ENCODE data around the gene ARID4B.
"Not testable (repeated sequence)": the region's sequence is repeated elsewhere in the genome, so short reads cannot be mapped to it uniquely, and the experiment has no call there.

ARID4B gene

DNA sequence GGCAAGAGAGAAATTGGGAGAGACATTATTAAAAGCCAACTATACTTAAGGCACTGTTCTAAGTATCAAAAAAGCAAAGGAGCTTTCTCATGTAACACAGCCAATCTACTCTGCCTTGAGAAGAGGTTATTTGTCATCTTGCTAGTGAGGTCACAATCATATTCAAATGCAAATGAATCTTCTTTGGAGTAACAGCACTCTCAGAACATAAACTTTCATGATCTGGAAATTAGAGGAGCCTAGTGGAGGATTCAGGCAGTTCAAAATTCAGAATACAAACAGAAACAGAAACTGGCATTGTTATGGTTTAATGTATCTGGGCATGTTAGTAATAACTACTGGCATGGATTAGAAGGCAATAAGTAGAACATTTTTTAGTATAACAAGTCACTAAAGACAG, 57.4 kb downstream of the ARID4B start:
- DNase-seq (ENCODE audit: low read depth): no peak

DNA sequence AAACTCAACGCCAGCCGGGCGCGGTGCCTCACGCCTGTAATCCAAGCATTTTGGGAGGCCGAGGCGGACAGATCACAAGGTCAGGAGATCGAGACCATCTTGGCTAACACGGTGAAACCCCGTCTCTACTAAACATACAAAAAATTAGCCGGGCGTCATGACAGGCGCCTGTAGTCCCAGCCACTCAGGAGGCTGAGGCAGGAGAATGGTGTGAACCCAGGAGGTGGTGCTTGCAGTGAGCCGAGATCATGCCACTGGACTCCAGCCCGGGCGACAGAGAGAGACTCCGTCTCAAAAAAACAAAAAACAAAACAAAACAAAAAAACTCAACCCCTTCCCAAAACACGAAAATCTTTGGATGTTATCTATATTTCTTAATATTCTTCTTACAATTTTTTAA, 58.0 kb downstream of the ARID4B start:
- DNase-seq (ENCODE audit: low read depth): not testable (repeated sequence)

DNA sequence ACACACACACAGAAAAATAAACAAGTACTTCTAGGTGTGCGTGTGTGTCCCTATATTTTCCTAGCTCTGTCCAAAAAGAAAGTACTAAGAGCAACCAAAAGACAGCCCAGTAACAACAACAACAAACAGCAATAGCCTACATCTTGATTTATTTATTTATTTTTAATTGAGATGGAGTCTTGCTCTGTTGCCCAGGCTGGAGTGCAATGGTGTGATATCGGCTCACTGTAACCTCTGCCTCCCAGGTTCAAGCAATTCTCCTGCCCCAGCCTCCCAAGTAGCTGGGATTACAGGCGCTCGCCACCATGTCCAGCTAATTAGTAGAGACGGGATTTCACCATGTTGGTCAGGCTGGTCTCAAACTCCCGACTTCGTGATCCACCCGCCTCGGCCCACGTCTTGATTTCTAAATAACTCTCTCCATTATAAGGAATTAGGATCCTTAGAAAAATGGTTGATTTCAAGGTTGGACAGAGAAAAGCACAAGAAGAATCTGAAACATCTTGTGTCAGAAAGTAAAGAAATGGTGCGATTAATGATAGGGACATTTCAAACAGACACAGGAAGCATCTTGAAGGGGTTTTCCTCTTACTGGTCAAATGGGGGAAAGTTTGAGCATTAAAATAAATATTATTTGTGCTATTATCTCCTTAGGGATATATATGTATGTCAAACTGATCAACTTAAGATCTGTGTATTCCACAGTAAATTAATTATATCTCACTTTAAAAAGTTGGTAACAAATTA, 59.4 kb downstream of the ARID4B start:
- DNase-seq (ENCODE audit: low read depth): no peak

DNA sequence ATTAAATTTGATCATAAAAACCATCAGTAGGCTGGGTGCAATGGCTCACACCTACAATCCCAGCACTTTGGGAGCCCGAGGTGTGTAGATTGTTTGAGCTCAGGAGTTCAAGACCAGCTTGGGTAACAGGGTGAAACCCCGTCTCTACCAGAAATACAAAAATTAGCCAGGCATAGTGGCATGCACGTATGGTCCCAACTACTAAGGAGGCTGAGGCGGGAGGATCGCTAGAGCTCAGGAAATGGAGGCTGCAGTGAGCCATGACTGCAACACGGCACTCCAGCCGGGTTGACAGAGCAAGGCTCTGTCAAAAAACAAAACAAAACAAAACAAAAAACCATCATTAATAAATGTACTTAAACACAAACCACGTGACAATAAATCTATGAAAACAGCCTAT, 61.0 kb downstream of the ARID4B start:
- no peak for DNase-seq (ENCODE audit: low read depth)

DNA sequence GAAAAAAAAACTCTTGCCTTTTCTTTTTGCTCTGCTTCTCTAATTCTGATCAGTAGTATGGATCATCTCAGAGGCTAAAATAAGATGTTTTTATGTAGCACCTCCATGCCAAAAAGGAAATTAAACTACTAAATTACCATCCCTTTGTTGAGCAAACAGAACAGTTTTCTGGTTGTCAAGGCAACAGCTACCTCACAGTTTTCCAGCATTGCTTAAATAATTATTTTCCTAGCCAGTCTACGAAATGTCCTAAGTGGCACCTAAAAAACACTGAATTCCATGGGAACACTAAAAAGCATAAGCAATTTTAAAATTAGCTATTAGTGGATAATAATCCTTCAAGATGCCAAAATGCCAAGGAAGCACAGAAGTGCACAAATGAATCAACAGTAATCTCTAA, 61.7 kb downstream of the ARID4B start:
- no peak for DNase-seq (ENCODE audit: low read depth)

DNA sequence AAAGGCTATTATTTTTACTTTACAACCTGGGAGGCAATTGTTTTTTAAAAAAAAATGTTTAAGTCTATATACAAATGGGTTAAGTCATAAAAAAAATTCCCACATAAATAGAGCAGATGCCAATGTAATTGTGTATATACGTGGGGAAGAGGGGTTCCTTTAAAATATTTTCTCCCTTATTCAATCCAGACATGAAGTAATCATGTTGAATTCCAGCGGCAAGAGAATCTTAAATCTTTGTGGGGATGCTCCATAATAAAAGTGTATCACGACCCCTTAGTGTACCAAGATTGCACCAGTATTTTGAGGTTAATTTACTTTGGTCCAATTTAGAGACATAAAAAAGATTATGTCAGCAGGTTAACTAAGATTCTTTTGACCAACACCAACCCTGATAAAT, 62.1 kb downstream of the ARID4B start:
- no peak for DNase-seq (ENCODE audit: low read depth)

DNA sequence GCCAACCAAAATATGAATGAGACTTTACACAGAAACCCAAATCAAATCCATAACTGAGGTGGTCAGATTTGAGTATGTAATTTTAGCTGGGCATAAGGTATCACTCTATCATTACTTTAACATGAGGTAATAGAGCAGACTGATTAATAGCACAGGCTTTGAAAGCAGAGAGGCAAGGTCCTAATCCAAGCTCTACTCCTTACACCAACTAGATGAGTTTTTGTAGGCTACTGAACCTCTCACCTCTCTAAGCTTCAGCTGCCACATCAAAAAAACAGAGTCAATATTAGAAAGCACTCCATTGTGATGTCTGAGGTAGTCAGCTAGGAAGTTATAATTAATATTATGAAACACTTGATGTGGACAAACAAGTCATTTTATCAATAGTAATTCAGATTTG, 63.7 kb downstream of the ARID4B start:
- DNase-seq (ENCODE audit: low read depth): no peak

DNA sequence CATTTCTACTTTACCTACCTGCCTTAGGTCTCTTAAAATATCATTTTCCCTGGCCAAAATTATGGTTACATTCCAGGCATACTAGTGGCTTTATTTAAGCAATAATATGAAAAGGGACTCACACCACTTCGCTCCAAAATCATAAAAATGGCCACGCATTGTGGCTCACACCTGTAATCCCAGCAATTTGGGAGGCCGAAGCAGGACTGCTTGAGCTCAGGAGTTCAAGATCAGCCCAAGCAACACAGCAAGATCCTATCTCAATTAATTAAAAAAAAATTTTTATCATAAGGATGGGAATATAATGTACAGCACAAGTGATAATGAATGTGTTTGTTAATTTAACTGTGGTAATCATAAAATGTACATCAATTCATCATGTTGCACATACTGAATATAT, 65.4 kb downstream of the ARID4B start:
- DNase-seq (ENCODE audit: low read depth): no peak

DNA sequence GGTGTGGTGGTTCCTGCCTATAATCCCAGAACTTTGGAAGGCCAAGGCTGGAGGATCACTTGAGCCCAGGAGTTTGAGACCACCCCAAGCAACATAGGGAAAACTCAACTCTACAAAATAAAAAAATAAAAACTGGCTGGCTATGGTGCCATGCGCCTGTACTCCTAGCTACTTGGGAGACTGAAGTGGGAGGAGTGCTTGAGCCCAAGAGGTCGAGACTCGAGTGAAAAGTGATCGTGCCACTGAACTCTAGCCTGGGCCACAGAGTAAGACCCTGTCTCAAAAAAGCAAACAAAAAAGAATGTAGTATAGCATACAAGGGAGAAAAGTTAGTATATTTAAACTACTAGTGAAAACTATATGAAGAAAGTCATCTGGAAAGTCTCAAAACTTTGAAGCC, 66.7 kb downstream of the ARID4B start:
- DNase-seq (ENCODE audit: low read depth): no peak

DNA sequence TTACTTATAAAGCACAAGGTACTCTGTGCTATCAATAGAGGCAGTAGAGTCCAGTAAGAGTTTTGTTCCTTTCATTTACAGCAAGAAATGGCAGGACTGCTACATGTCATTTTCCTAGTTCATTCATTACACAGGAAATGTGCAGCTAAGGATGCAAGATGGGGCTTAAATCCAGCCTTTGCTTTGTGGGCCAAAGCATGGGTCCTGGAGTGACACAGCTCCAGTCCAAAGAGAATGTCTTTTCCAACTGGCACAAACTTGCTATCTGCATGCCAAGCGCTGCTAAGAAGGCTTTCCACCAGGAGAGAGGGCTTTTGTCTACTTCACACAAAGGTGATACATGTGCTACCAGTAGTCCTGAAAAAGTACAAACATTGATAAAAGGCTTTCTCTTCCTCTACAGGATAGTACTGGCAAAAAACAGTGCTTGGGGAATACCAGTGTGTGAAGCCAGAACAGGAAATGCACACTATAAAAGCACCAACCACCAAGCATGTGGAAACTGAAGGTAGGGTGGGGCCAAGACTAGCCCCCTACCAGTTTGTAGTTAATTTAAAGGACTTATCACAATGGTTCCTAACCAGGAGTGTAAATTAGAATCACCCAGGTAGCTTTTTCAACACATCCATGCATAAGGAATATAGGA, 68.7 kb downstream of the ARID4B start:
- DNase-seq (ENCODE audit: low read depth): no peak

DNA sequence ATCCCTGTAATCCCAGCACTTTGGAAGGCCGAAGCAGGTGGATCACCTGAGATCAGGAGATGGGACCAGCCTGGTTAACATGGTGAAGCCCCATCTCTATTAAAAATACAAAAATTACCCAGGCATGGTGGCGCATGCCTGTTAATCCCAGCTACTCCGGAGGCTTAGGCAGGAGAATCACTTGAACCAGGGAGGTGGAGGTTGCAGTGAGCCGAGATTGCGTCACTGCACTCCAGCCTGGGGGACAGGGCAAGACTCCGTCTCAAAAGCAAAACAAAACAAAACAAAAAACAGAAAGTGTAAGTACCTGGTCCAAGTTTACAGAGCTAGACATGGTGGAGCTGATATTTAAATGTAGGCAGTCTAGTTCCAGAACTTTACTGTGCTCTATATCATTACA, 69.9 kb downstream of the ARID4B start:
- DNase-seq (ENCODE audit: low read depth): not testable (repeated sequence)

DNA sequence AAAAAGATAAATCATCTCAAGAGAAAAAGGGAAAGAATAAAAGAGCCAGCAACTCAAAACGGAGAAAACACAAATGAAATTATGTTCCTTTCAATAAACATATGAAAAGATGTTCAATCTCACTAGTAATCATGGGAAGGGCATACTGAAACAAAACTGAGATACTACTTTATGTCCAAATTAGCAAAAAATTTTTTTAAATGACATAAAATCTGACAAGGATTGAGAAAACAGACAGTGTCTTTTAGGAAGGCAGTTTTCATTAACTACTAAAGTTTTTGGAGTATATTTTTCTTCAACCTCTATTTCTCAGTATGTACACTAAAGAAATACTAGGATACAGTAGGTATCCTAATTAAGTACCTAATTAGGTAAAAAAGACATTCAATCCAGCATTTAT, 73.3 kb downstream of the ARID4B start:
- no peak for DNase-seq (ENCODE audit: low read depth)

DNA sequence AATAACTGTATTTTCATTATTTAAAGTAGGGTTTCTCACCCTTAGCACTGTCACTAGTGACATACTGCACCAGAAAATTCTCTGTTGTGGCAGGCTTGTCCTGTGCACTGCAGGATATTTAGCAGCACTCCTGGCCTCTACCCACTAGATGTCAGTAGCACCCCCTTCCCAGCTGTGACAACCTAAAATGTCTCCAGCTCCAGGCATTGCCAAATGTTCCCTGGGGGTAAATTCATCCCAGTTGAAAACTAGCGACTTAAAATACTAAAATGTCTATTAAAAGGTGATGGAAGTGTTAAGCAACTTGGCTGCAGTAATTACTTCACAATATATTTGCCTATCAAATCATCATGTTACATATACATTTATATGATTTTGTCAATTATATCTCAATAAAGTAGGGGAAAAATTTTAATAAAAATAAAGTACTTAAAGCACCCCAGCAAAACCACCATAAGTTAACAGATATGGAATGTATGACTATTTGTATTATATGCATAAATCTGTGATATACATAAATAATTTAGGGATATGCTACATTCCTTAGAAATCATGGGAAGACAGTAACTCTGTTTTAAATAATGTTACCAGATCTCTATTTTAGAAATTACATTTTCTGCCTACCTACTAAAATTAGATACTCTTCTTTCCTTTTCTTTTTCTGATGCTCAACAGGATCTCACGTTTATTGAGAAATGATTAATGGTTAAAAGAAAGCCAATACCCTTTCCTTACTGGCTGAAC, 74.6 kb downstream of the ARID4B start:
- DNase-seq (ENCODE audit: low read depth): peak; percentile 33

DNA sequence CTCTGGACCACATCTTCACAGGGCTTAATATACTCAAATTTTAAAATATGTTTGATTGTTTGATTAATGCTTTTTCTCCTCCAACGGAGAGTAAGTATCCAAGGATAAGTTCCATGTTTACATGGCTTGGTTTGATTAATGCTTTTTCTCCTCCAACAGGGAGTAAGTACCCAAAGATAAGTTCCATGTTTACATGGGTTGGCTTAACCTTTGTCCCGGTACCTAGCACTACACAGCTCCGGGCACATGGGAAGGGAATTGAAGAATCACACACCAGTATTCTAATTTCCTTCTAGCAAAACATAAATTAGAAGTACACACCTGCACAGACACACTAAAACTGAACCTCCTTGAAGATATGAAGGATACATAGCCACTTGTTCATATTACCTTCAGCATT, 77.5 kb downstream of the ARID4B start:
- no peak for DNase-seq (ENCODE audit: low read depth)

DNA sequence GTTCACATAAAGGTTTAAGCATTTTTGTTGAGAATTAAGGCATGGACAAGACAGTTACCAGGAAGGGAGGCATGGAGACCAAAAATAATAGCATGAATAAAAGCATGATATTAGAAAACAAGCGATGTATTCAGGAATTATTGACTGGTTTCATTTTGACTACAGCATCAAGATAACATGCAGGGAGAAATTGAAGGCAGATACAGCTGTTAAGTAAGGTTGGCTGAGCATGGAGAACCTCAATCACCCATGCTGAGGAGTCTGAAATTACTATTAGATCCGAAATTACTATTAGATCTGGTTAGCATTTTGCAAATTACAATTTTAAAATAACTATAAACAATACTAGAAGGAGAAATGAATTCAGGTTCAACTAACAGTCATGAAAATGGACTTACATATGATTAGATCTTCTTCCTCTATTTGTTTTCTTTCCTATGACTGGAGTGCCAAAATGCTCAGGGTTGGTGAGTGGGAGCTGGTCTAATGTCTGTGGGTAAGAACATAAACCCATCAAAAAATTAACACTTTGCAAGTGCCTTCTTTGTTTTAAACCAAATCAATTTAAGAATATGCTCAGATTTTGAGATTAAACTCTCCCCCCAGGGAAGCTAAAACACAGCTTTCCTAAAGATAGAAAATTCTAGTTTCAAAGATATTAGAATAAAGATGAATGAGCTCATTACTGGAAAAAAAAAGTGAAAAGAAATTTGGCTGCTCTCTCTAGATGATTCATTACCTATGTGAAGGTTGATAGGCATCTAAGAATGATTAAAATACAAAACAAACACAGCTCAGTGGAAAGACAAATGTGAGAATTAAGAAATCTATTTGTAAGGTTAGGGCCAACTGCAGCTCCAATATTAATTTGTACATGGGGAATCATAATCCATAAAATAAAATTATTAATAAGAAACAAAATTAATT, 81.7 kb downstream of the ARID4B start:
- DNase-seq (ENCODE audit: low read depth): no peak

DNA sequence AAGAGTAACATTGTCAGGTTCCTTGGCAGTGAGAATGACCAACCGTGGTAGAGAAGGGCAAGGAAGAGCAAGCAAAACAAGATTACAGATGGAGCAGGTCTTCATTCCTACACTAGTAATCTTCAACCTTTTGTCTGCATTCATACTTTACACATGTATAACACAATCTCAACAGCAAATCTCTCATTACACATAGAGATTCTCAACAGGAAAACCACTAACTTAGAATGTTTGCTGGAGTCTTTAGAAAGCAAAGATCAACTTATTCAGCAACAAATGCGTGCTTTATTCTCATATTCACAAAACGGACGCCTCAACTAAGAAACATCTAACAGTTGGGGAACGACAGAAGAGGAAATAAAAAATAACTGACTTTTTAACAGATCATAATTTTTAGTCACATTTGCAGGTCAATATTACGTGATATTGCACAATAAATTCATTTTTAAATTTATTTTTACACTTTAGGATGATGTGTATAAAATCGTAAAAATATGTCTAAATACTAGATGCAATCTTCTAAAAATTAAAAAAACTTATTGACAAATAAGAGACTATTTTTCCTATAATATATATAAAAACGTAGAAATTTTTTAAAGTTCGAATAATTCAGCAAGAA, 82.9 kb downstream of the ARID4B start:
- no peak for DNase-seq (ENCODE audit: low read depth)

DNA sequence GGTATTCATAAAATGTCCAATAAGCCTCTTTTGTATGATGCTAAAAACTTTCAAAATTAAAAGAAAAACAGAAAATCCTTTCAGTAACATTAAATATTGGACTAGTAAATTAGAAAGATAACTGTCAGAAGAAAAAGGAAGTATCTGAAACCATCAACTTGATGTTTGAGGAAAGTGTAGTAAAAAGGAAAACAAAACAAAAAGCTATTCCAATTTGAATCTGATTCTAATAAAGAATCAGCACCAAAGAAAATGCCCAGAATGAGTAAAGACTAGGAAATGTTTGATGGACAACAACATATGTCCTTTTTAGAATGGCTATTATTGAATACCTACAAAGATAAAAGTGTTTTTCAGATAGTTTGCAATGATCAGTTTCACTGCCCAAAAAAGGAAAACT, 87.0 kb downstream of the ARID4B start:
- no peak for DNase-seq (ENCODE audit: low read depth)

DNA sequence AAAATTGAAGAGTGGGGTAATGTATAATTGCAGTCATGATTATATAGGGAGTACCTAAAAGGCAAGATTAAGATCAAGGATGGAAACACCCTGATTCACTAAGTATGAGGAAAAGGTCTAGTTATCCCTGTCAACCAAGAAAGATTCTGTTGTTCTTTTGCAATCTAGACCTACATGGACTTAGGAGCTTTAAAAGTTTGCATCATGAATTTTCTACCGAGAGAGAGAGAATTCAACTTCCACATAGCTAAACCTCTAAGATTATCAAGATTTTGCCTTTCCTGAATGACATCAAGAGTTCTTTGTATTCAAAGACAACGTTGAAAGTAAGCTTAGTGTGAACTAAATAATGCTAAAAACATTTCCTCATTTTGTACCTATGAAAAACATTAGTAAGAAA, 88.1 kb downstream of the ARID4B start:
- DNase-seq (ENCODE audit: low read depth): no peak

DNA sequence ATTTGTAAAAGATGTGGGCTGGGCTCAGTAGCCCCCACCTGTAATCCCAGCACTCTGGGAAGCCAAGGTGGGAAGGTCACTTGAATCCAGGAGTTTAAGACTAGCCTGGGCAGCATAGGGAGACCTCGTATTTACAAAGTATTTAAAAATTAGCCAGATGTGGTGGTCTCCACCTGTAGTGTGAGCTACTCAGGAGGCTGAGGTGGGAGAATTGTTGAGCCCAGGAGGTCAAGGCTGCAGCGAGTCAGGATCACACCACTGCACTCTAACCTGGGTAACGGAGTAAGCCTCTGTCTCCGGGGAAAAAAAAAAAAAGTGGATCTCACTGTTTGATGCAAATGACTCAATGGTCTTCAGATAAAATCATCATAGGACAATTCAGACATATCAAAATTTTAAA, 89.4 kb downstream of the ARID4B start:
- no peak for DNase-seq (ENCODE audit: low read depth)

DNA sequence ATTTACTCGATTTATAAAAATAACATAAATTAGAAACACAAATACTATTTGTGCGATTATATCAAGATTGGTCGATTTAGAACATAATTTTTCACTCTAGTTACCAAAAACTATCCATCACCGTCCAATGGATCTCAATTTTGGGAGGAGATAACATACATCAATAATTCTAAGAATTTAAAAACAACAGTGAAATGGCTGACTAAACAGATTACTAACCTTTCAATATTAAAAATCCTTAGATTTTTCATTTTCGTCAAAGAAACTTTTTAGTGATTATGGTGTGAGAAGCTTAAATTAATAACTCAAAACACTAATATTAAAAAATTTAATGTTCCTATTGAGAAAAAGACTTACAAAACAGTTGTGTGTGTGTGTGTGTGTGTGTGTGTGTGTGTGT, 91.9 kb downstream of the ARID4B start:
- no peak for DNase-seq (ENCODE audit: low read depth)

DNA sequence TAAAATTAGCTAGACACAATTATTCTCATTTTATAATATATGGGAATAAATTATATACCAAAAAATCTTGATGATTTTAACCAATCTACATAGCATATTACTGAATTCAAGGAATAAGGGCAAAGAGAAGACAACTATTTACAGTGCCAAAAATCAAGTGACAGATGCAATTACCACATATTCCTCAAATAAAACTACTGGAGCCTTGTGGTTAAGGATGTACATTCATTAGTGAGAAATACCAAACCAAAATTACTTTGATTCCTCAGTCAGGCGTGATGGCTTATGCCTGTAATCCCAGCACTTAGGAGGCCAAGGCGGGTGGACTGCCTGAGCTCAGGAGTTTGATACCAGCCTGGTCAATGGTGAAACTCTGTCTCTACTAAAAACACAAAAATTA, 98.1 kb downstream of the ARID4B start:
- DNase-seq (ENCODE audit: low read depth): no peak

DNA sequence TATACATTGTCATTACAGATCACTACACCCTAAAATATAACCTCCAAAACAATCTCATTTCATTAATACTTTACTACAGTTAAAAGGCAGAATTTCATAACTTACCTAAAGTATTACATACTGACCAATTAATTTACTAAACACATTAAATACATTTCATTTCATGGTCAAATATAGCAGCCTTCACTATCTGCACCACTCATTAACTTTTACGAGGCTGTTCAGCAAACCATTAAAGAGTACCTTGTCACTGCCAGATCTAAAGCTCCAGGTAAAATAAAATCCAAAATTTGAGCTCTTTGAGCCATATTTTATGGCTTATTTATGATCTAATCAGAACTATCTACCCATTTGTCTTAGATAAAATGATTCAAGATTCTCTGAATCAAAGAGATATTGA, 100.6 kb downstream of the ARID4B start:
- DNase-seq (ENCODE audit: low read depth): no peak
